ENCODE data around the gene MARK1. TPM values are rescaled to one million over a fixed set of nuclear protein-coding genes. Genes with fewer than 3 reads are reported as not detected.

MARK1 gene
- total RNA-seq, 2 experiments from 2014 or later: not detected

GRCh38 chr1:220491891-220492290 is 36.0 kb upstream of the MARK1 start:
- intact Hi-C loops (cut with micrococcal nuclease; ENCODE audit: unreplicated experiment): no loop called here

DNA sequence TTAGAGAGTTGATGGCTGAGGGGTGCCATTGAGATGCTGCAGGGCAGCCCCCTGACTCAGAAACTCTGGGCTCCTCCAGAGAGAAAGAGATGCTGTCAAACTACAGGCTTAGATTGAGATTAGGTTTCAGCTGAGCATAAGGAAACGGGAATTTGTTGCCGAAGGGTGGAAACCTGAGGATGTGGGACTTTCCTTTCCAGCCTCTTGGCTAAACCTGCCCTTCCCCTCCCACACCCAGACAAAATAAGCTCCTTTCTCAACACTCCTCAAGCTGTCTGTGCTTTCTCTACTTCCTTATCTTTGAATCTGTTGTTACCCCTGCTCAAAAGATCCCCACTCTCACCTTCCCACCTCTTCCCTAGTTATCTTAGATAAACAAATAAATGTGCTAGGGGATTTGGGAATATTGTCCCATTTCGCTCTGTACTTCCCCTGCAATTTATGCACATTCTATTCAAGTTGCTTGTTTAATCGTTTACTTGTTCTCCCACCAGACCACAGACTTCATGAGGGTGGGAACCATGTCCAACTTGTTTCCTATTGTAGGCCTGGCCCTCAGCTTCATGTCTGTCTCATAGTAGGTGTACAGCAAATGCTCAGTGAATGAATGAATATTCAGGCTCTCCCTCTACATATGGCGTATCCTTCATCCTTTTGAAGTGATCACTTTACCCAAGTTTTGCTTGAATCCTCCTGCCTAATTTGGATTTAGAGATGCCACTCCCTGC is 30.6 kb upstream of the MARK1 start:
- Histone ChIP-seq H3K9me2 (ENCODE audit: insufficient read depth, low read length) (no peaks in the 10 kb centered on the region), H3K4me2 (ENCODE audit: low read length) (no peak overlapping the region), H3K36me3 (ENCODE audit: insufficient read depth, low read length) (no peaks in the 10 kb centered on the region), H3K79me2 (ENCODE audit: insufficient read depth, low read depth, low read length) (no peaks in the 10 kb centered on the region), H3K9me3 (ENCODE audit: low read length) (no peaks in the 10 kb centered on the region), H3K4me3 (ENCODE audit: low read depth, low read length, poor library complexity, severe bottlenecking) (no peak overlapping the region), H3K4me1 (ENCODE audit: insufficient read depth, low read length, poor library complexity, severe bottlenecking) (no peaks in the 10 kb centered on the region), H4K20me1 (ENCODE audit: insufficient read depth, low read length) (no peaks in the 10 kb centered on the region), H2AFZ (ENCODE audit: low read length) (no peak overlapping the region), H3K27ac (ENCODE audit: low read depth, low read length, poor library complexity, severe bottlenecking) (no peak overlapping the region)
- no TSS peak for BruUV-seq (replicated peaks)
- TF ChIP-seq, protein P1, sequence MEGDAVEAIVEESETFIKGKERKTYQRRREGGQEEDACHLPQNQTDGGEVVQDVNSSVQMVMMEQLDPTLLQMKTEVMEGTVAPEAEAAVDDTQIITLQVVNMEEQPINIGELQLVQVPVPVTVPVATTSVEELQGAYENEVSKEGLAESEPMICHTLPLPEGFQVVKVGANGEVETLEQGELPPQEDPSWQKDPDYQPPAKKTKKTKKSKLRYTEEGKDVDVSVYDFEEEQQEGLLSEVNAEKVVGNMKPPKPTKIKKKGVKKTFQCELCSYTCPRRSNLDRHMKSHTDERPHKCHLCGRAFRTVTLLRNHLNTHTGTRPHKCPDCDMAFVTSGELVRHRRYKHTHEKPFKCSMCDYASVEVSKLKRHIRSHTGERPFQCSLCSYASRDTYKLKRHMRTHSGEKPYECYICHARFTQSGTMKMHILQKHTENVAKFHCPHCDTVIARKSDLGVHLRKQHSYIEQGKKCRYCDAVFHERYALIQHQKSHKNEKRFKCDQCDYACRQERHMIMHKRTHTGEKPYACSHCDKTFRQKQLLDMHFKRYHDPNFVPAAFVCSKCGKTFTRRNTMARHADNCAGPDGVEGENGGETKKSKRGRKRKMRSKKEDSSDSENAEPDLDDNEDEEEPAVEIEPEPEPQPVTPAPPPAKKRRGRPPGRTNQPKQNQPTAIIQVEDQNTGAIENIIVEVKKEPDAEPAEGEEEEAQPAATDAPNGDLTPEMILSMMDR (conservative IDR thresholded peaks at IDR 0.05; ENCODE audit: low read length): no peak
- no peak for TF ChIP-seq EZH2phosphoT487 (IDR thresholded peaks at IDR 0.05; ENCODE audit: borderline replicate concordance, low read depth, low read length)
- DNase-seq (ENCODE audit: low spot score): no peak
- intact Hi-C loops (cut with micrococcal nuclease; ENCODE audit: unreplicated experiment): no loop called here
- POLR2A ChIA-PET: no interaction called here
- CTCF ChIA-PET (ENCODE audit: unreplicated experiment): no interaction called here

More at GRCh38 chr1:220491891-220492290, 36.0 kb upstream of the MARK1 start:
- Histone ChIP-seq H4K20me1 (ENCODE audit: insufficient read depth, low read length) (no peaks in the 10 kb centered on the region), H3K79me2 (ENCODE audit: insufficient read depth, low read depth, low read length) (no peaks in the 10 kb centered on the region), H3K4me1 (ENCODE audit: insufficient read depth, low read length, poor library complexity, severe bottlenecking) (no peaks in the 10 kb centered on the region), H3K9me2 (ENCODE audit: insufficient read depth, low read length) (no peaks in the 10 kb centered on the region), H3K9me3 (ENCODE audit: low read length) (no peaks in the 10 kb centered on the region), H3K4me3 (ENCODE audit: low read depth, low read length, poor library complexity, severe bottlenecking) (no peak overlapping the region), H3K27ac (ENCODE audit: low read depth, low read length, poor library complexity, severe bottlenecking) (no peak overlapping the region), H2AFZ (ENCODE audit: low read length) (no peak overlapping the region), H3K36me3 (ENCODE audit: insufficient read depth, low read length) (no peaks in the 10 kb centered on the region), H3K4me2 (ENCODE audit: low read length) (no peak overlapping the region)
- CTCF ChIA-PET (ENCODE audit: unreplicated experiment): no interaction called here
- BruUV-seq (replicated peaks): no TSS peak
- DNase-seq (ENCODE audit: low spot score): no peak
- POLR2A ChIA-PET: interaction anchor here (1.1 kb wide), 1 partner anchor 21 kb away, joined by 3 read pairs; no protein-coding TSS in a partner anchor
- TF ChIP-seq, protein P1 (conservative IDR thresholded peaks at IDR 0.05; ENCODE audit: low read length): no peak
- TF ChIP-seq EZH2phosphoT487 (IDR thresholded peaks at IDR 0.05; ENCODE audit: borderline replicate concordance, low read depth, low read length): no peak

DNA sequence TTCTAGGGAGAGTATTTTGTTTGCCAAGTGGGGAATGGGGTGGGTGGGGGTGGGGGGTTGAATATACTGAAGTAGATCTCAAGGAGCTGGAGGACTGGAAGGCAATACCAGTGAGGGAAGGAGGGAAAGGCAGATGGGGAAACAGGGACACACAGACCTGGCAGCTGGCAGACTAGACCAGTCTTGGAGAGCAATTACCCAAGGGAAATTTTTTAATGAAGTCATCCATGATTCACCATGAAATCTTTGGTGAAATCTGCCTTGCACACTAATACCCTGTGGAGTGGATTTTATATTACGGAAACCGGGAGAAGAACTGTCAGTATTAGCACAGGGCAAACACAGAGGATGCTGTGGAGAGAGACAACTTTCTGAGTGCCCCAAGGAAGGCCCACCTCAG is 29.7 kb upstream of the MARK1 start:
- Histone ChIP-seq H3K4me3 (ENCODE audit: low read depth, low read length, poor library complexity, severe bottlenecking) (no peak overlapping the region), H4K20me1 (ENCODE audit: insufficient read depth, low read length) (no peaks in the 10 kb centered on the region), H3K4me1 (ENCODE audit: insufficient read depth, low read length, poor library complexity, severe bottlenecking) (no peaks in the 10 kb centered on the region), H3K9me2 (ENCODE audit: insufficient read depth, low read length) (no peaks in the 10 kb centered on the region), H3K9me3 (ENCODE audit: low read length) (no peaks in the 10 kb centered on the region), H3K4me2 (ENCODE audit: low read length) (no peak overlapping the region), H3K27ac (ENCODE audit: low read depth, low read length, poor library complexity, severe bottlenecking) (no peak overlapping the region), H3K79me2 (ENCODE audit: insufficient read depth, low read depth, low read length) (no peaks in the 10 kb centered on the region), H3K36me3 (ENCODE audit: insufficient read depth, low read length) (no peaks in the 10 kb centered on the region), H2AFZ (ENCODE audit: low read length) (no peak overlapping the region)
- CTCF ChIA-PET (ENCODE audit: unreplicated experiment): no interaction called here
- TF ChIP-seq, protein P1 (conservative IDR thresholded peaks at IDR 0.05; ENCODE audit: low read length): no peak
- TF ChIP-seq EZH2phosphoT487 (IDR thresholded peaks at IDR 0.05; ENCODE audit: borderline replicate concordance, low read depth, low read length): no peak
- POLR2A ChIA-PET: interaction anchor here (0.7 to 1.2 kb wide), 2 partner anchors 27 to 201 kb away, joined by 3 to 4 read pairs; no protein-coding TSS in a partner anchor
- intact Hi-C loops (cut with micrococcal nuclease; ENCODE audit: unreplicated experiment): no loop called here
- BruUV-seq (replicated peaks): no TSS peak
- no peak for DNase-seq (ENCODE audit: low spot score)
